Stimulated activated CD4-positive, alpha-beta T cell treated with anti-CD3 and anti-CD28 coated beads, Interleukin-4, amount 100 ng/mL, for 1 hour (primary cell): Measurements from ENCODE around the gene DSC2.
"Not testable (repeated sequence)": the region's sequence is repeated elsewhere in the genome, so short reads cannot be mapped to it uniquely, and the experiment has no call there.

Experiments used
- DNase-seq: peaks from one replicate; pipeline ENCODE4 v3.0.0-alpha.2; 2020

The DSC2 gene

DNA sequence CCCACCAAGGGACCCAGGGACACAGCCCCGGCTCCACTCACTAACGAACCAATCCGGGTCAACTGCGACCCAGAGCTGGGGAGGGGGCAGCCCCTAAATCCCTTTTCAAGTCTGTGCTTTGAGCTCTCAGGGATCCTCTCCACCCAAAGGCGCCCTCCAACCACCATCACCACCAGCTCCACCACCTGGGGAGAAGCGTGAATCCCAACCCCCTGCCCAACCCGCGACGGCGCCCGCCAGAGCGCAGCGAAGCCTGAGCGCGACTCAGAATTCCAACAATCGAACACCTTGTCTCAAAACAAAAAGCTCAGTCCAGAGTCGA, 60.2 kb downstream of the DSC2 start:
- DNase-seq: no peak

DNA sequence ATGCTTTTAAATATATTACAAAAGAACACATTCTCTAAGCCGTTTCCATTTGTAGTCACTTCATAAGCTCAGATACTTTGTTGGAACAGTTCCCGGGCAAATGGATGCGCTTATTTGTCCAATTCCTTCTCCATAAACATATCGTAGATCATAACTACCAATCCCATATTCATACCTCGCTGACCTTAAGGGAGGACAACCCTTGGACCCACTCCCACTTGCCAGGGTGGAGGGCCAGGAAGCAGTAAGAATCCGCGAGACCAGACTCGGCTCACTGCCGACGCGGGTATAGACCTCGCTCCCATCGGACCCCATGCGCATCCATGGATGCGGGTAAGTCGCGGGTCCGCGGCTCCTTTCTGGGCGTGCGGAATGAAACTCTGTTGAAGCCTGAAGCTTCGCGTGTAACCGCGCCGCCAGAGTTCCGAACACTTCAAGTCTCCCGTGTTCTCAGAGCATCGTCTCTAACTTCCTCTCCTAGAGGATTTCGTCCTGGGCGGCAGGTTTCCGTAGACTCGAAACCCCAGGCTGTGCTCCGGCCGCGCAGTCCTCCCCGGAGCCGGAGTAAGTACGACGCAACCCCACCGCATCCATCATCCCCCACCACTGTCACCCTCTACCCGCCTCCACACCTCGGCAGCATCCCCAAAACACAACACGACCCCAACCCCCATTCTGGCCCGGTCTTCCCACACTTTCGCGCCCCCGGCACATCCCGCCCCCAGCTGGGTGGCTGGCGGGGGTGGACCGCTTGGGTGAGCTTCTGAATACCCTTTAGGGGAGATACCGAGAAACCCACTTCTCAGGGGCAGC, 60.7 kb downstream of the DSC2 start:
- DNase-seq: no peak

DNA sequence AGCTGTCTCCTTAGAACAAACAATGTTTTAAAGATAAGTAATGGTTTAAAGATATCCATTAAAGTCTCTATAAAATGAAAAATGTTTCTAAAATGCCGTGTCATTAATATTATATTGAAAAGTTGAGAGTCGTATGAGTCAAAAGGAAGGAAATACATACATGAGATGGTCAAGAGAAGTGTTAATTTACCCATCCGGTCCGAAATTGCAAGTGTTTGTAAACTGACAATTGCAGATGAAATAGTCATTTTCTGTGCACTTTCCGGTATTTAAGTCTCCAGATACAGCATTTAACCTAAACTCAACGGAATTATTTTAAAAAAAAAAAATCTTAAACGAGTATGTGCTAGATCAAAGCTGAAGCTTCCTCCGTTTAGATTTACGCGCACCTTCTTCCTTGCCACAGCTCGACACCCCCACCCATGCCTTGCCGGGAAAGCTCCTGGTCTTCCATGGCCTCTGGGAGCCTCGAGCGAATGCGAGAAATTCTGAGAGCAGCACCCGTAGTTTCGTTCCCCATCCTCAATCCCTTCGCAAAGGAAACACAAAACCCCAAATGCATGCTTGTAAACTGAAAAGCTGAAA, 61.4 kb downstream of the DSC2 start:
- DNase-seq: no peak

DNA sequence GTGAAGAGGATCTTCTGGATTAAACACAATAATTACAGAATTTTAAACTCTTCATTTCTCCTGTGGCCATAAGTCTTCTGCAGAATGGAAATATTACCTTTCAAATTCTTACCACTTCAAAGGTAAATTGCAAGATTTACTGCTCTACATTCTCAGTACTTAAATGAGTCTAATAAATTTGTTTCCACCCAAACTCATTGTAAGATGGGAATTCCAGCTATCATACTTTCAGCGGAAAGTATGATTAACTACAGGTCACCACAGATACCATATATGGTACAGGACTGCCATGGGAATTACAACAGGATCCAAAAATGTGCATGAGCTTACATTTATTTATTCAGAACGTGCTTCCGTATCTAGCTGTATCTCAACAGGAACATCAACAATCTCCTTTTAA, 62.8 kb downstream of the DSC2 start:
- DNase-seq: no peak

DNA sequence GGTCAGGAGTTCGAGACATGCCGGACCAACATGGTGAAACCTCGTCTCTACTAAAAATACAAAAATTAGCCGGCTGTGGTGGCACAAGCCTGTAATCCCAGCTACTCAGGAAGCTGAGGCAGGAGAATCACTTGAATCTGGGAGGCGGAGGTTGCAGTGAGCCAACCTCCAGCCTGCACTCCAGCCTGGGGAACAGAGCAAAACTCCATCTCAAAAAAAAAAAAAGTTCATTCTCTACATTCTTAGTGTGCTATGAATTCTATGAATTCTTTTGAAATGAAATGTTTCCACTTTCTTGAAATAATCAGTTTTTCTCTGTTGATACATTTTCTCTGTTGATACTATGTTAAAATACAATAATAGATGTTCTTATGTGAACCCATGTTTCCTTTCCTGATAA, 64.5 kb downstream of the DSC2 start:
- DNase-seq: not testable (repeated sequence)

DNA sequence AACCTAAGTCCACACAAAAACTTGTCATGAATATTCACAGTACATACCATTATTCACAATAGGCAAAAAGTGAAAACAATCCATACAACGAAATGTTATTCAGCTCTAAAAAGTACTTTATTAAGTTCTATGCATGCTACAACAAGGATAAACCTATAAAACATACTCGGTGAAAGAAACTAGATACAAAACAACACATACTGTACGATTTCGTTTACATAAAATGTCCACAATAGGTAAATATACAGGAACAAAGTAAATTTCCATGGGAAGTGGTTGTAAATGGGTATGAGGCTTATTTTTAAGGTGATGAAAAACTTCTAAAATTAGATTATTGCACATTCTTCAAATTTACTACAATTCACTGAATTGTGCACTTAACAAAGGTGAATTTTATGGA, 67.7 kb downstream of the DSC2 start:
- DNase-seq: no peak

DNA sequence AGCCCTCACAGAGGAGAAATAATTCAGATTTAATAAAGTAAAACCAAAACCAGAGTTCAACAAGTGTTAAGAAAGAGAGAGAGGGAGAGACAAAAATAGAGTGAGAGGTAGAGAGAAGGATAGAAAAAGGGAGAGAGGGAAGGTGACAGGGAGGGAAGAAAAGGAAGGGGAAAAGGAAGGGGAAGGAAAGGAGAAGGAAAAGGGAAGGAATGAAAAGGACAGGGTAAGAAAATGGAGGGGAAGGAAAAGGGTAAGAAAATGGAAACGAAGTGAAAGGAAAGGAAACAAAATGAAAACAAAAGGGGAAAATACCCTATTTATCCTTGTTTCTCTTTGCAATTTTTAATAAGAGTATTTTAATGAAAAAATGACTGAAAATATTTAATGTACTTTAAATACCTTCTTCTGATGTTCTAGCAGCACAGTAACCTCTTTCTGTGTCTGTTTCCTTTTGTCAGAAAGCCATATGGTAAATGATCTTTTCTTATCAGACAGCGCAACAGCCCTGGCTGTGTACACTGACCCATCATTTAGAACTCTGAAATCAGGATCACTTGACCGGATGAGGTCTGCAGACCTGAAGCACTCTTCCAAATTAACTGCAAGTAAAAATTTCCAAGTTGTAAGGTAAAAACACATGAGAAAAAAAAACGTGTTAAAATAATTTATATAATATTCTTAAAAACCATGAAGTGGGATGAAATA, 71.5 kb downstream of the DSC2 start:
- DNase-seq: no peak

DNA sequence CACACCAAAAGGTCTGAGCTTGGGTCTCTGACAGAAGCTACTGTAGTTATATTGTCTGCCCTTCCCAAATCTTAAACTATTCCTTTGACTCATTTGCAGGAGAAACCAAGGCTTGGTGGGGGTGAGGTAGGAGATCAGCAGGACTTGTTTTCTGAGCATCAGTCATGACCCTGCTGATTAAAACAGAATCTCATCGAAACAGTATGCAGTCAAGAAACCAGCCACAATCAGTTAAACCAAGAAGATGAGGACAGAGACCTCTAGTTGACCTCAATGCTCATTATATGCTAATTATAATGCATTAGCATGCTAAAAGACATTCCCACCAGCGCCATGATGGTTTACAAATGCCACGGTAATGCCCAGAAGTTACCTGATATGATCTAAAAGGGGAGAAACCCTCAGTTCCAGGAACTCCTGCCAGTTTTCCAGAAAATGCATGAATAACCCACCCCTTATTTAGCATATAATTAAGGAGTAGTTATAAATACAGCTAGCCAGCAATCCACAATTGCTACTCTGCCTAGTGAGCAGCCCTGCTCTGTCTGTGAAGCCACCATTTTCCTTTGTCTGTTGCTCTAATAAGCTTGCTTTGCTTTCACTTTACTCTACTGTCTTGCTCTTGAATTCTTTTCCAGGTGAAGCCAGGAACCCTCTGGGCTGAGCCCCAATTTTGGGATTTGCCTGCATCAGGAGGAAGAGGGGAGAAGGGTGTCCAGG, 86.3 kb downstream of the DSC2 start:
- DNase-seq: no peak

DNA sequence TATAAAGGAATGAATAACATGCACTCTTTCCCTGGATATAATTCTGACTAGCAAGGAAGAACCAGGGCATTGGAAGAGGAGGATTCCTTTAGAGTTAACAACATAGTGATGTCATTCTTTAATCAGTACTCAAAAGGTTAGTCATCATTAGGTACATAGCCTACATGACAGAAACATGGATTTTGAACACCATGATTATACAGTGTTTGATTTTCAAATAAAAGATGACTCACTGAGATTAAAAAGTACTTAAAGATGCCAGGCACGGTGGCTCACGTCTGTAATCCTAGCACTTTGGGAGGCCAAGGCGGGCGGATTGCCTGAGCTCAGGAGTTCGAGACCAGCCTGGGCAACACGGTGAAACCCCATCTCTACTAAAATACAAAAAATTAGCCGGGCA, 90.8 kb downstream of the DSC2 start:
- DNase-seq: not testable (repeated sequence)

DNA sequence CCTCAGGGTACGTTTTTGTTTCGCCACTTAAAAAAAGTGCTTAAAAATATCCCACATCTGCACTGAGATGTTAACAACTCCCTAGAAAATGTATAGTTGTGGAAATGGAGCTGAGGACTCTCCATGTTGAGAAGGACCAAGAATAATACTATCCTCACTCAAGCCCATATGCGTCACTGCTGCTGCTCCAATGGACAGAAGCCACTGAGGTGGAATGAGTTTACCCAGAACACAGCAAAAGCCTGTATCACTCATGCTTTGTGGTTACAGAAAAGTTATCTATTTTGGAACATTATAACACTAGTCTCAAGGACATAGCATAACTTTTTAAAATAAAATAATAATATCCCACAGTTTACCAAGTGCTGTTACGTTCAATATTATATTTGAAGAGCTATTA, 91.6 kb downstream of the DSC2 start:
- no peak for DNase-seq
